ENCODE data around the gene TAAR5.

- TF ChIP-seq POLR2A (IDR thresholded peaks at IDR 0.05), result no peak
- no peak for TF ChIP-seq POLR2AphosphoS5 (IDR thresholded peaks at IDR 0.05; ENCODE audit: insufficient read depth in 1 of 2, low read depth in 1 of 2)
- TF ChIP-seq CTCF (IDR thresholded peaks at IDR 0.05), result no peak
Measured at GRCh38 chr6:132590362-132590761, 821 bp upstream of the TAAR5 start.
